Left ventricle myocardium superior (tissue), 1 donor: Measurements from ENCODE around the gene HDGFL3. TPM values are rescaled to one million over a fixed set of nuclear protein-coding genes. Genes with fewer than 3 reads are reported as not detected.
A peak's percentile ranks its signal among the peaks of the same experiment; 100 is the strongest.
"Not testable (repeated sequence)": the region's sequence is repeated elsewhere in the genome, so short reads cannot be mapped to it uniquely, and the experiment has no call there.

Experiments used
- ATAC-seq: fragments of 200-7000 bp; cut with Tn5 transposase; one replicate; pipeline ENCODE4 v1.9.1; 2020; ENCODE audit warnings: mild to moderate bottlenecking, moderate library complexity
- DNase-seq: peaks from one replicate; pipeline ENCODE4 v3.0.0-alpha.2; 2020
- intact Hi-C: fragments of 100-400 bp; cut with micrococcal nuclease; formaldehyde crosslinking; loops from one replicate; pipeline ENCODE4 v1.11.0; 2022
- total RNA-seq: library from RNA; stranded (reverse); fragmentation: NEBNext Ultra II Directional; extraction: Animal tissue kit (Norgen Biotek cat#: 25700); gene quantifications from one replicate; pipeline ENCODE4 v1.2.1, GENCODE V29; 2021
- donor health status: DM: no; HTN: yes; CAD: no; lungs with severe emphysema.

HDGFL3 gene
- total RNA-seq, 1 donor from 2014 or later, result 36.7 TPM

DNA sequence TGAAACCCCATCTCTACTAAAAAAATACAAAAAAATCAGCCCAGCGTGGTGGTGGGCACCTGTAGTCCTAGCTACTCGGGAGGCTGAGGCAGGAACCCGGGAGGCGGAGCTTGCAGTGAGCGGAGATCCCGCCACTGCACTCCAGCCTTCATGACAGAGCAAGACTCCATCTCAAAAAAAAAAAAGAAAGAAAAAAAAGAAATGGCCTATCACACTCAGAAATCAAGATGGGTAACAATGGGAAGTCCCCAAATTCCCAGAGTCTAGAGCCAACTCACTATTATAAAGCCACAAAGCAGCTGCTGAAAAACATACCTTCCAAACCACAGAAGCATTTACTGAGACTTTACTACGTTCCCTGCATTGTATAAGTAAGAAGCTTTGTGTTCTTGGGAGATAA lies 7.5 kb downstream of the HDGFL3 start:
- intact Hi-C loops, result no loop called here
- ATAC-seq (no peak), DNase-seq (no peak)

DNA sequence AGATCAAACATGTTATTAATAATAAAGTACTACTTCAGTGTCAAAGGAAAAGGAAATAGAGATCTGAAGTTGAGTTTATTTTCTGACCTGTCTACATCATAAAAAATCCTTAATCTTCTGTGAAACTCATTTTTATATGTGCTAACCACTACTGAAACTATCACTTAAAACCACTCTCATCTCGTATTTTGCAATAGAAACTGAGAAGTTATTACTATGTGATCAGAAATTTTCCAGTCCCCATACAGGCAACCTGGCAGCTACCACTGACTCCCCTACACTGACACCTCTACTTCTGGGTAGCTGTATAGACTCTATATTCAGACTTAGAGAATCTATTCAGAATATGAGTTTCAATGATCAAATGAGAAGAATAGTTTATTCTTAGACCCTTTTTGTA lies 8.3 kb downstream of the HDGFL3 start:
- no peak for ATAC-seq
- intact Hi-C loops, result no loop called here
- DNase-seq, result no peak

DNA sequence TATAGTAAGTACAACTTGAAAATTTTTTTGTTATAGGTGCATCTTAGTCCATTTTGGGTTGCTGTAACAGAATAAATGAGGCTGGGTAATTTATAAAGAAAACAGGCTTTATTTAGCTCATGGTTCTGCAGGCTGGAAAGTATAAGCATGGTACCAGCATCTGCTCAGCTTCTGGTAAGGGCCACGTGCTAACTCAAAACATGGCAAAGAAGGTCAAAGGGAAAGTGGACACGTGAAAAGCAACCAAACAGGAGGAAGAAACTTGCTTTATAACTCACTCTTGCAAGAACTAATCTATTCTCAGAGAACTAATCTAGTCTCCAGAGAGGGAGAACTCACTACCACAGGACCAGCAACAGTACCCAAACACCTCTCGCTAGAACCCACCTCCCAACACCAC lies 9.1 kb downstream of the HDGFL3 start:
- no peak for ATAC-seq
- intact Hi-C loops, result no loop called here
- DNase-seq, result no peak

DNA sequence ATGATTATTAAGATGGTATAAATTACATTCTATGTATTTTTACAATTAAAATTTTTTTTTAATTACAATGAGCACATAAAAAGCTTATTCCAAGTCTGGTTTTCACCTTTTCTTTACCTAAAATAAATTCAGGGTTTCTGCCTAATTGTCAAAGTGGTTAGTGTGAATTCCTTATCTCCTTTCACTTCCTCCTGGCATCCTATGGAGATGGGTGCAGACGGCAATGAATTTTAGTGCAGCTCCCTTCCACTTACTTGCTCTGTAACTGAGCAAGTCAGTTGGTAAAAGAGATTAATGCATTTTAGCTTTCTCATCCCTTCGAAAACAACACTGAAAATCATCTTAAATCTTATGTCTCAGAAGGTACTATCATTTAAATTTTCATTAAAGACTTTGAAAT lies 13.1 kb downstream of the HDGFL3 start:
- intact Hi-C loops, result no loop called here
- ATAC-seq (no peak), DNase-seq (no peak)

DNA sequence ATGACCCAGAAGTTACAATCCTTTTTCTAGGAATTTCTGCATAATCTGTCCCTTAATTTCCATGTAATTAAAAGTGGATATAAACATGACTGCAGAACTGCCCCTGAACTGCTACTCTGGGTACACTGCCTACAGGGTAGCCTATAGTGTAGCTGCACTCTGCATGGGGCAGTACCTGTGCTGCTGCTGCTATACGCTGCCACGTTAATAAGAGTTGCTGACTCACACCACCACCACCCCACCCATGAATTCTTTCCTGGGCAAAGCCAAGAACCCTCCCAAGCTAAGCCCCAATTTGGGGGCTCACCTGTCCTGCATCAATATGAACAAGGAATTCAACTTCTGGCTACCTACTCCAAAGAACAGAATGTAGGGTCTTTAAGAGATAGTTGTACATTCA lies 13.9 kb downstream of the HDGFL3 start:
- ATAC-seq (peak; percentile 20), DNase-seq (no peak)
- intact Hi-C loops, result no loop called here

DNA sequence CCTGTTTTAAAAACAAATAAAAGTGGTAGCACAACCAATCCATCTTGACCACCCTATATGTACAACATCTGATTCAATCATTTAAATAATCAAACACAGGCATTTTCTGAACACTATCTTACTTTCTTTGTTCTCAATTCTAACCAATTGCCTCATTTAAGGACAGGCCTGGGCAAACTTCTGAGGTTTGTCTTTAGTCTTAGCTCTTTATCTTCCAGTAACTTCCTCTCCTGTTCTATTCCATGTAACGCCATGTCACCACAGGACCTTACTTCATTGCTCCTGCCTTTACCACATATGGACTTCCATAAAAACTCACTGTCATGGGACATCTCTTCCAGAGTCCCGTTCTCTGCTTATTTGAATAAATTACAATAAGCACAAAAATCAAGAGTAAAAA lies 14.9 kb downstream of the HDGFL3 start:
- intact Hi-C loops, result no loop called here
- ATAC-seq, result no peak

DNA sequence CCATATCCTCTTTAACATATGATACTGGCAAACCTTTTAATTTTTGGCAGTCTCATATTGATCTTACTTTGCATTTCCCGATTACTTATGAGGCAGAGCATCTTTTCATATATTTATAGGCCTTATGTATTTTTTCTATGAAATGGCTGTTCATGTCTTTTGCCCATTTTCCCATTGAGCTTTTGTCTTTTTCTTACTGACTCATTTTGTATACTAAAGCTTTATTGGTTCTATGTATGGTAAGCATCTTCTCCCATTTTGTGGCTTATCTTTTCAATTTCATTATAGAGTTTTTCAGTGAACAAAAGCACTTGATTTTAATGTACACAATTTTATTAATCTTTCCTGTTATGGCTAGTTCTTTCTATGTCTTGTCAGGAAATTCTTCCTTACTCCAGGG lies 17.2 kb downstream of the HDGFL3 start:
- ATAC-seq, result no peak
- DNase-seq, result no peak
- intact Hi-C loops, result no loop called here

More for the DNA sequence above, 14.9 kb downstream of the HDGFL3 start:
- no peak for DNase-seq

DNA sequence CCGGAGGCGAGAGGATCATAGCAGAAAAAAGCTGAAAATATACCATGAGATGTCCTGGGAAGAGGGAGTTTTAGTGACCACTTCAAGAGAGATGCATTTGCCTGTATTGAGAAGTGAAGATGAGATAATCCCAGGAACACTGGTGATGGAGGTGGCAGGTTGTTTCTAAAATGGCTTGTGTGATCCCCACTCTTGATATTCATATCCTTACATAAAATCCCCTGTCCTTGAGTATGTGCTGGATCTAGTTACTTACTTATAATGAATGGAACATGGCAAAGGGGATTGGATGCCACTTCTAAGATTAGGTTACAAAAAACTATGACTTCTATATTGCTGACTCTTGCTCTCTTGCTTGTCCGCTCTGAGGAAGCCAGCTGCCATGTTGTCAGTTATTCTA lies 22.1 kb downstream of the HDGFL3 start:
- intact Hi-C loops, result no loop called here
- no peak for ATAC-seq
- no peak for DNase-seq

DNA sequence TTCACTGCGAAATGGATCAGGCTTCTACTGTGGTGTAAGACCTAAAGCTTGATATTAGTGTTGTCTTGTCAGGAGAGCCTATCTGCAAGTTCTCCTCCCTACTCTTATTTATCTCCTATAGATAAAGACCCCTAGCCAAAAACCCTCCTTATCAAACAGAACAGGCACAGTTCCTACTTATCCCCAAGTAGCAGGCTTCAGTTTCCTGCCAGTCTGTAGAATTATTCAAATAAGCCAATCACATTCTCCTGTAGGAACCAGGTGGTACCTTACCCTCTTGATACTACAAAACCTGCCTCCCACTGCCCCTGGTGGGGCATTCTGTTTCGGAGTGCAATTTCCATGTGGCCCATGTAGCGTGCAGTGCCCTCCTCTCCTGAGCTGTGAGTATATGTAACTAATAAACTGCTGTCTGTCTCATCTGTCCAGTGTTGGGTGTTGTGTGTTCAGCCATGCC lies 28.7 kb downstream of the HDGFL3 start:
- ATAC-seq, result no peak
- DNase-seq, result no peak
- intact Hi-C loops, result no loop called here

DNA sequence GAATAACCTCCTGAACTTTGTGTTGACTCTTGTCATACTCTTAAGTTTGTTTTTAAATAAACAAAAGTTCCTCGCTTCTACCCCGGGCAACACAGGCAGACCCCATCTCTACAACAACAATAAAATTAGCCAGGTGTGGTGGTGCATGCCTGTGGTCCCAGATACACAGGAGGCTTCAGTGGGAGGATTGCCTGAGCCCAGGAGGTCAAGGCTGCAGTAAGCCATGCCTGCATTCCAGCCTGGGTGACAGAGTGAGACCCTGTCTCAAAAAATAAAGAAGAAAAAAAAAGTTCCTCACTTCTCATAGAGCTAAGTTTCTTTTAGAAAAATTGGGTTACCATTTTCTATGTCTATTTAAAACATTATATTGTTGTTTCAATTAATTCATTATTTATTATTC lies 29.2 kb downstream of the HDGFL3 start:
- DNase-seq (no peak), ATAC-seq (no peak)
- intact Hi-C loops, result no loop called here

DNA sequence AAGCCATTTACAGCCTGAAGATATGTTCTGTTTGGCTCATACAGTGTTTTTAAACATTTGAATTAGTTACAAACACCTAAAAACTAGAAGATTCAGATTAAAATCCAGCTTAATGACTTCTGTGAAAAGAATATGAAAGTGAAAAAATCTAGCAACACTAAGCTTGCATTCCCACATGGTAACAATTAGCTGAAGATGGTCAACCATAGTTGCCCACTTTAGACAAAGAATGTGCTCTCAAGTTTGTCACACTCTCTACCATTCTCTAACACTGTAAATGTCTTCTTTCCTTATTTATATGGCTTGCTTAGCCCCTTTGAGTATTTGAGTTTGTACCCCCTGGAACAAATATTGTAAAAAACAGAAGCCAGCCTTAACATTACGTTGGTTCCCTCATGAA lies 32.7 kb downstream of the HDGFL3 start:
- DNase-seq, result no peak
- intact Hi-C loops, result no loop called here
- no peak for ATAC-seq

DNA sequence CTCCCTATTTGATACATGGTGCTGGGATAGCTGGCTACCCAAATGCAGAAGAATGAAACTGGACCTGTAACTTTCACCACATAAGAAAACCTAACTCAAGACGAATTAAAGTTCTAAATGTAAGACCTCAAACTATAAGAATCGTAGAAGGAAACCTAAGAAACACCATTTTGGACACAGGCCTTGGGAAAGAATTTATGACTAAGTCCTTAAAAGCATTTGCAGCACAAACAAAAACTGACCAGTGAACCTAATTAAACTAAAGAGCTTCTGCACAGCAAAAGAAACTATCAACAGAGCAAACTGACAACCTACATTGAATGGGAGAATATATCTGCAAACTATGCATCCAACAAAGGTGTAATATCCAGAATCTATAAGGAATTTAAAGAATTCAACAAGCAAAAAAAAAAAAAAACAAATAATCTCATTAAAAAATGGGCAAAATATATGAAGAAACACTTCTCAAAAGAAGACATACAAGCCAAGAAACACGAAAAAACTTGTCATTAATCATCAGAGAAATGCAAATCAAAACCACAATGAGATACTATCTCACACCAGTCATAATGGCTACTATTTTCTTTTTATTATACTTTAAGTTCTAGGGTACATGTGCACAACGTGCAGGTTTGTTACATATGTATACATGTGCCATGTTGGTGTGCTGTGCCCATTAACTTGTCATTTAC lies 37.0 kb downstream of the HDGFL3 start:
- ATAC-seq (no peak), DNase-seq (no peak)
- intact Hi-C loops, result no loop called here

DNA sequence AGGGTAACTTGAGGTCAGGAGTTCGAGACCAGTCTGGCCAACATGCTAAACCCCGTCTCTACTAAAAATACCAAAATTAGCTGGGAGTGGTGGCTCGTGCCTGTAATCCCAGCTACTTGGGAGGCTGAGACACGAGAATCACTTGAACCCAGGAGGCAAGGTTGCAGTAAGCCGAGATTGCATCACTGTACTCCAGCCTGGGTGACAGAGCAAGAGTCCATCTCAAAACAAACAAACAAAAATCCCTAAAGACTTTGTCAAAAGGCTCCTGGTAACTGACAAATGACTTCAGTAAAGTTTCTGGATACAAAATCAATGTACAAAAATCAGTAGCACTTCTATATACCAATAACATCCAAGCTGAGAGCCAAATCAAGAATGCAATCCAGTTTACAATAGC lies 38.0 kb downstream of the HDGFL3 start:
- ATAC-seq, DNase-seq, intact Hi-C loops: not testable (repeated sequence)

DNA sequence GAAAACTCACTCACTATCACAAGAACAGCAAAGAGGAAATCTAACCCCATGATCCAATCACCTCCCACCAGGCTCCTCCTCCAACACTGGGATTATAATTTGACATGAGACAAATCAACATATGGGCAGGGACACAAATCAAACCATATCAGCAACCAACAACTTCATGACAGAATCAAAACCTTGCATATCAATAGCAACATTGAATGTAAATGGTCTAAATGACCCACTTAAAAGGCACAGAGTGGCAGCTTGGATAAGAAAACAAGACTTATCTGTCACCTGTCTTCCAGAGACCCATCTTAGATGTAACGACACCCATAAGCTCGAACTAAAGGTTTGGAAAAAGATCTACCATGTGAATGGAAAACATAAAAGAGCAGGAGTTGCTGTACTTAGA lies 40.8 kb downstream of the HDGFL3 start:
- intact Hi-C loops, result no loop called here
- no peak for ATAC-seq
- no peak for DNase-seq

DNA sequence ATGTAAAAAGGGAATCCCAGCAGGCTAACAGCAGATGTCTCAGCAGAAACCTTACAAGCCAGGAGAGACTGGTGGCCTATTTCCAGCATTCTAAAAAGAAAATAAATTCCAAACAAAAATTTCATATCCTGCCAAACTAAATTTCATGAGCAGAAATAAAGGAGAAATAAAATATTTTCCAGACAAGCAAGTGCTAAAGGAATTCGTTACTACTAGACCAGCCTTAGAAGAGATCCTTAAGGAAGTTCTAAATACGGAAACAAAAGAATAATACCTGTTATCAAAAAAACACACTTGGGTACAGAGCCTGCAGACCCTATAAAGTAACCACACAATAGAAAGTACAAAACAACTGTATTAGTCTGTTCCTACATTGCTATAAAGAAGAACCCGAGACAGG lies 41.4 kb downstream of the HDGFL3 start:
- ATAC-seq (no peak), DNase-seq (no peak)
- intact Hi-C loops, result no loop called here

DNA sequence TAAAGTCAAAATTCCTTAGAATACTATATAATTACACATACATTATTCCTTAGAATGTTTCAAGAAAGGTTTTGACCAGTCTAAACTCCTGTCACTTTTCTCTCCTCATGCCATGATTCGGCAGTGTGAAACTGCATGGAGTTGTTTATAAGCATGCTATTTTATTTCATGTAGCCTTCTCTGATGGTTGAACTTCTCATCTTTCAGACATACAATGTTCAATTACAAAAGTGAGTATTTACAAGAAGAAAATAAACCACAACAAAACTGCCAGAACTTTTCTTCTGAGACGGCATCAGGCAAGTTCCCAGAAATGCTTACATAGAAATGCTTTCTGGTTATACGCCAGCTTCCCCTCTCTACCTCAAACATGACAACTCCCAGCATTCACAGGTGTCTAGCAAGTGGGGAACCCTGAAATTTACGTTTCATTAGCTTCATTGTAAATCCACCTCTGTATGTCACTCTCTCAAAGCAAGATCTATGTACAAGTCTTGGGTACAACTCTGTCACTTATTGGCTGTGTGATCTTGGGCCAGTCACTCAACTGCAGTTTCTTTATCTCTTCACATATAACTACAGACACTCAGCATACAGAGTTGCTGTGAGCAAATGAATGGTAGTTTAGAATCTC lies 42.7 kb downstream of the HDGFL3 start:
- DNase-seq (no peak), ATAC-seq (no peak)
- intact Hi-C loops, result no loop called here

DNA sequence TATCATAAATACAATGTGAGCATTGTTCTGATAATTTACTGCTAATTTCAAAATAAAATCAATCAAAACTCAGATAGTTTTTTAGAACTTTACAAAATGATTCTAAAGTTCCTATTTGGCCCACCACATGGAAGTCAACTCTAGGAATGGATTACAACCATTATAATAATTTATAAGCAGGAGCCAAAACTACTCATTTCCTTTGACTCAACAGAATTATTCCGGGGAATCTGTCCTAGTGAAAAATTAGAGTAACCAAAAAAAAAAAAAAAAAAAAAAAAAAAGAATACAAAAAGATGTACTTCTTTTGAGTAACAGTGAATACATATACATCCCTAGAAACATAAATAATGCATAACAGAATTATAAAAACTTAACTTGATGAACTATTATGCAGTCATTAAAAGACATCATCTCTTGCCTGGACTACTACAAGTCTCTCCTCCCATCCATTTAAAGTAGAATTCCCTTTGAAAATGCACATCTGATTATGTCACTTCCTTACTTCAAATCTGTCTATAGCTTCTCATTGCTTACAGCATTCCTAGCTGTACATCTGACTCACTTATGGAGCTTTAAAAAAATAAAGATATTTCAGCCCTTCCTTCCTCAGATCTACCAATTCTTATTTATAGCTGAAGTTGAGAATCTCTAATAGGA lies 43.4 kb downstream of the HDGFL3 start:
- no peak for ATAC-seq

DNA sequence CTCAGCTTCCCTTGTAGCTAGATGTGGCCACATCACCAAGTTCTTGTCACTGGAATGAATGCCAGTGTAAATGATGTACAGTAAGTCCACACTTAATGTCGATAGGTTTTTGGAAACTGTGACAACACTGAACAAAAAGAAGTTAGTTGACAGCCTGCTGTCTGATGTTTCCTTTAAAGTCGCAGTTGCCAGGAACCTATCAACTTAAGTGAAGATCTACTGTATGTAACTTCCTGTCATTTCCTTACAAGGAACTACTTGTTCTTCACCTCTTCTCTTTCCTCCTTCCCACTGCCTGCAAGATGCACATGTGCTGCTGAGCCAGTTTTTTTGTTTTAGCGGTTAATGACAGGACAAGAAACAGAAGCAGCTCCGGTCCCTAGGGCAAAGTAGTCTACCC lies 44.6 kb downstream of the HDGFL3 start:
- DNase-seq (no peak), ATAC-seq (no peak)
- intact Hi-C loops, result no loop called here

More for the DNA sequence above, 43.4 kb downstream of the HDGFL3 start:
- intact Hi-C loops, result no loop called here
- DNase-seq, result no peak

DNA sequence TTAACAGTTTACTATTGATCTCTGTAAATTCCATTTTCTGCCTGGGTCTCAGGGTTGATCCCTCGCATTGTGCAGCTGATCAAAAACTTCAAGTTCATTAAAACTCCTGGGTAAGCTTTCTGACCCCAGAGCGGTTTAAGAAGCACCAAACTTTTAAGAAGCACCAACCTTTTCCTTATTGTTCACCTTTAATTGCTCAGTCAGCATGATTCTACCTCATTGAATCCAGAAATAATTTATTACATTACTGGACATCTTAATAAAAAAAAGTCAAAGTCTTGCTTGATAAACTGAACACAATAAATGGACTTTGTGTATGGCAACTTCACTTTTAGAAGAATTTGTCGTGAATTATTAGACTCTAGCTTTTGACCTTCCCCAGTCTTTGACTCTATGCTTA lies 46.9 kb downstream of the HDGFL3 start:
- no peak for ATAC-seq
- DNase-seq, result no peak
- intact Hi-C loops, result no loop called here

DNA sequence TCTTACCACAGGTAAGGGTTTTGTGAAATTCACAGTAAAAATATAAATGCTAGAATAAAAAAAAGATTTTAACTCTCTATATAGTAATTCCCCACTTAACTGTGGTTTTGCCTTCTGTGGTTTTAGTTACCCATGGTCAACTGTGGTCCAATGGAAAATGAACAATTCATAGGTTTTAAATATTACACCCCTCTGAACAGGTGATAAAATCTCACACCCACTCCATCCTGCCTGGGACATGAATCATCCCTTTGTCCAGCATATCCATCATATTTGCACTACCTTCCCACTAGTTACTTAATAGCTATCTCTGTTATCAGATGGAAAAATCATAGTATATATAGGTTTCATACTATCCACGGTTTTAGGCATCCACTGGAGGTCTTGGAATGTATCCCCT lies 49.2 kb downstream of the HDGFL3 start:
- no peak for DNase-seq
- no peak for ATAC-seq
- intact Hi-C loops, result no loop called here

DNA sequence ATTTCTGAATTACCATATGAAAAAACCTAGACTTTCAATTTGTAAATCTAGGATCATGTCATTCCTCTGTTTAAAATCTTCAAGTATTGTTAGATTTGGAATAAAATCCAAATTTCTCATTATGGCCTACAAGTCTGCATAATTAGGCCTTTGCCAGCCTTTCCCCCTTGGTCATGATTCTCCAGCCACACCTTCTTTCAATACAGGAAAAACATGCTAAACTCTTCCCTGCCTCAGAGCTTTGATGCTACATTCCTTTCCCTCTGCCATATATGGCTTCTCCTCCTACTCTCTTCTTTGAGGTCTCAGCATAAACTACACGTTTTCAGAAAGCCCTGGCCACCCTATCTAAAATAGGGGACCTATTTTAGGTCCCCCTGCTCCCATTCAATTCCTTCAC lies 51.7 kb downstream of the HDGFL3 start:
- intact Hi-C loops, result no loop called here
- DNase-seq (no peak), ATAC-seq (no peak)
